ENCODE data around the gene KRT15. TPM values are rescaled to one million over a fixed set of nuclear protein-coding genes. Genes with fewer than 3 reads are reported as not detected.

Gene KRT15
- polyA plus RNA-seq, 4 donors: 0.72 to 3.1 (median 1.6) TPM

DNA sequence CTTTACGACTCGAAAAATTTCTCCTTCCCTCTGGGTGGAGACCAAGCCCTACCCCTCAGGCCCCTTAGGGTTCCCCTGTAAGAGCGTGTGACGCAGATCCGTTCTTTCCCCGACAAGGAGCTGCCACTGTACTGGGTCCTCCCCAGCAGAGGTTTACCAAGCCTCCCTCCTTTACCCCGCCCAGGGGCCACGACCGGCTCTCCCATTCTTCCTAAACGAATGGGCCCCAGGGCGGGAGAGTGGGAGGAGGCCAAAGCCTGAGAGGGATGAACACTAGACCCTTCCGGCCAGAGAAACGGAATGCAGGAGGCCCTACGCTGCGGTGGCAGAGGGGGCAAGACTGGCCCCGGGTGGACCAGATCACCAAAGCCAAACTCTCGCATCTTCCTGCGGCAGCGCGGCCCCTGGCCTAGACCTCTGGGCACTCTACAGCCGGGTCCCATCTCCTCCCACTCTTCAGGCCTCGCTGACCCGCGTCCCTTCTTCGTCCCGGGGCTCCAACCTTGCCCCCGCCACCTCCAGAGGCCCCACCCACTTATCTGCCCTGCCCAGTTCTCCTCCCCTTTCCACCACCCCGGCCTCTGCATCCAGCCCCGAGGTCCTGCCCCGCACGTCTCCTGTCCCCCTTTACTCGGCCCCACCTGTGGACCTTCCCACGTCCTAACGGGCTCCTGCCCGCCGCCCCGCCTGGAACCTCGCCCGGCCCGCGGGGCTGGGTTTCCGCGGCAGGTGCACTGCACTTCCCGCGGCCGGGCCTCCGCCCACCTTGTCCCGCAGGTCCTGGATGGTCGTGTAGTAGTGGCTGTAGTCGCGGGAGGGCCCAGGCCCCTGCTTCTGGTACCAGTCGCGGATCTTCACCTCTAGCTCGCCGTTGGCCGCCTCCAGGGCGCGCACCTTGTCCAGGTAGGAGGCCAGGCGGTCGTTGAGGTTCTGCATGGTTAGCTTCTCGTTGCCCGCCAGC, 8.7 kb upstream of the KRT15 start:
- no peak for DNase-seq (ENCODE audit: low read depth in 4 of 4, low spot score in 3 of 4)

DNA sequence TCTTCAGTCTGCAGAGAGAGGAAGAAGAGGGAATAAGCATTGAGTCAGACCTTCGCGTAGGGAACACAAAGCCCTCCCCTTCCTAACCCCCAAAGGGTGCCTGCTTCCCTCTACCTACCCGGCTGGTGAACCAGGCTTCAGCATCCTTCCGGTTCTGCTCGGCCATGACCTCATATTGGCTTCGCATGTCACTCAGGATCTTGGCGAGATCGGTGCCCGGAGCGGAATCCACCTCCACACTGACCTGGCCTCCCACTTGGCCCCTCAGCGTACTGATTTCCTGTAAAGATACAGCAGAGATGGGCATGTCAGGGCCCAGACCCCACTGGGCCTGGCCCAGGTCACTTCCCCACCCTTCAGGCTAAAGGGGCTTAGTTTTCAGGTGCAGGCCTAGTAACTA, 5.6 kb upstream of the KRT15 start:
- DNase-seq (ENCODE audit: low read depth in 4 of 4, low spot score in 3 of 4): no peak

GRCh38 chr17:41523787-41524186, 5.1 kb upstream of the KRT15 start:
- DNase-seq (ENCODE audit: low read depth in 4 of 4, low spot score in 3 of 4): no peak

DNA sequence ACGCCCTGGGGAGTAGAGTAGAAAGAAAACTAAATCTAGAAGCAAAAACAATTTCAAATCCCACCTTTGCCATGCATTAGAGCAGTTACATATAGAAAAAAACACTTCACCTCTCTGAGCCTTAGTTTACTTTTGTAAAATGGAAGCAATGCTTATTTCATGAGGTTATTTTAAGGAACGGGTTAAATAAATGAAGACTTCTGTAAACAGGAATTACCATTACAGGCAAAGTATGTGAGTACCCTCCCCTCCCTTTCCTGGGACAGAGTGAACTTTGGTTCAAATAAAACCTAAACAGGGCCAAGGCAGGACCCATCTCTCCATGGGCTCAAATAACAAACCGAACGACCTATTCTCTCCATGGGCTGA, 4.5 kb upstream of the KRT15 start:
- no peak for DNase-seq (ENCODE audit: low read depth in 4 of 4, low spot score in 3 of 4)

DNA sequence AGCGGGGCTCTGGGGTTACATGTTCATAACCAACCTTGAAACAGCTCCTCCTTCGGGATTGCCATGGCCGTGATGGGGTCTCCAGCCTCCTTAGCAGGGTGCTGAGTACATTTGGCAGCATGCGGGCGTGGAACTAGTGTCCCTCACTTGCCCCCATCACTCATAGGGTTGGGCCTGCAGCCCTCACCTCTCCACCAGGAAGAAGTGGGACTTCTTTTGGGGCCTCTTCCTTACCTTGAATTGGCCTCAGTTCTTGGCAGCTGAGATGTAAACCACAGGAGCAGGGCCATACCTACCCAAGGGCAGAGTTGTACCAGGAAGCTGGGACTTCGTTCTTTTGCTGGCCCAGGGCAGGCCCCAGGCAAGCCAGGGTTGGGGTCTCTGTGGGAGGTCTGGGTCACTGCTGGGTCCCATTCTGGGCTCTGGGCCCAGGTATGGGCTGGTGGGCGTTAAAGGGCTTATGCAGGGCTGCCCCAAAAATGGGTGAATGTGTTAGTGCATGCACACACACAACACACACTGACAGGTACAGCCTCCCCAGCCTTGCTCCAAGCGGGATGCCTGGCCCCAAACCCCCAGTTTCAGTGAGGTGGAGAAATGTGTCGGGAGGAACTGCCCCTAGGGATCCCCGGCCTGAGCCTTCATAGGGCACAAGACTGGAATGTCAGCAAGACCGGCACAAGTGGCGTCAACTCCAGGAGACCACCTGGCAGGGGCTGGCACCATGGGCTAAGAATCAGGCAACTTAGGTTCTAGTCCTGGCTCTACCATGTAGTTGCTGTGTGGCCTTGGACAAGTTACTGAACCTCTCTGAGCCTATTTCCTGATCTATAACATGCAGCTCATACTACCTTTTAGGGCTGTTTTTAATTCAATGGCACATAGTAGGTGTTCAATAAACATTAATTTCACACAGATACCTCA, 3.9 kb upstream of the KRT15 start:
- no peak for DNase-seq (ENCODE audit: low read depth in 4 of 4, low spot score in 3 of 4)

DNA sequence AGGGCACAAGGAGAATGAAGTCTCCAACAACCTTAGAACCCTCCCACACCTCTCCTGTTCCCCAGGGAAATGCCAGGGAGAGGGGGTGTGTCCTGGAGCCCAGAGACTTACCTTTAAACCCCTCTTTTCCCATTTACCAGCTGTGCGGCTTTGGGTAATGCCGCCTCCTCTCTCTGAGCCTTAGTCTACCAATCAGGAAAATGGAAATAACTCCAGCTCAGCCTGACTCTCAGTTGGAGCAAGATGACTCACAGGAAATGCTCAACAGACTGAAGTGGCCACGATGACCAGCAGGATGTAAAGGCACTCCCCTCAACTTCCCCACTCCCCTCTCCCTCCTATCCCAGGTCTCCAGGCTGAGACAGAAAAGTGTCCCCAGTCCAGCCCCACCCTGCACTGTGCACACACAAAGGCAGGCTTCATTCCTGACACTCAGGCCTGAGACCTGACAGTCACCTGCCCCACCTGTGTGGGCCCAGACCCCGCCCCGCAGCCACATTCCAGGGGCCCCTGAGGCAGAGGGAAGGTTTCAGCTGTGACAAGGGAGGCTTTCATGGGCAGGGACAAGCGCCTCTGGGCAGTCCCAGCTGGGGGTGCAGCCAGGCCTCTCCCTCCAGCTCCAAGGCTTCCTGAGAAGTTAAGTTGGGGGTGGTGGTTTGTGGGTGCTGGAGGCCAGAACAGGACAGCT, 3.0 kb upstream of the KRT15 start:
- DNase-seq (ENCODE audit: low read depth in 4 of 4, low spot score in 3 of 4): no peak

GRCh38 chr17:41520821-41521521, 2.3 kb upstream of the KRT15 start:
- no peak for DNase-seq (ENCODE audit: low read depth in 4 of 4, low spot score in 3 of 4)

GRCh38 chr17:41519501-41520224, 973 bp upstream of the KRT15 start:
- no peak for DNase-seq (ENCODE audit: low read depth in 4 of 4, low spot score in 3 of 4)

DNA sequence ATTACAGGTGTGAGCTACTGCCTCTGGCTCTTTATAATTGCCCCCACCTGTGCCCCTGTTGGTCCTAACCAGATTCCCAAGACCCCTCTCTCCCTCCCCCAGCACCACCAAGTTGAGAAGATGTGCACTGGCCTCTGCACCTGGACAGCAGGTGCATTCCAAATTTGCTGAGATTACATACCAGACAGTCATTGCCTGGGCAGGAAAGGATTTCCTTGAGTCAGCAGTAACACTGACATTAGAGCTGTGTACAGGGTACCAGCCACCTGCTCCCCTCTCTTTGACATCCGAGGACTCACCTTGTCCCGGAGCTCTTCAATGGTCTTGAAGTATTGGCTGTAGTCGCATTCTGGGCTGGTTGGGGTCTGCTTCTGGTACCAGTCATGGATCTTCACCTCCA, 659 bp downstream of the KRT15 start:
- no peak for DNase-seq (ENCODE audit: low read depth in 4 of 4, low spot score in 3 of 4)

GRCh38 chr17:41516830-41517283, 1.8 kb downstream of the KRT15 start:
- DNase-seq (ENCODE audit: low read depth in 4 of 4, low spot score in 3 of 4): no peak

- DNase-seq (ENCODE audit: low read depth in 4 of 4, low spot score in 3 of 4): no peak
Observed at GRCh38 chr17:41516147-41516829, 2.4 kb downstream of the KRT15 start.

DNA sequence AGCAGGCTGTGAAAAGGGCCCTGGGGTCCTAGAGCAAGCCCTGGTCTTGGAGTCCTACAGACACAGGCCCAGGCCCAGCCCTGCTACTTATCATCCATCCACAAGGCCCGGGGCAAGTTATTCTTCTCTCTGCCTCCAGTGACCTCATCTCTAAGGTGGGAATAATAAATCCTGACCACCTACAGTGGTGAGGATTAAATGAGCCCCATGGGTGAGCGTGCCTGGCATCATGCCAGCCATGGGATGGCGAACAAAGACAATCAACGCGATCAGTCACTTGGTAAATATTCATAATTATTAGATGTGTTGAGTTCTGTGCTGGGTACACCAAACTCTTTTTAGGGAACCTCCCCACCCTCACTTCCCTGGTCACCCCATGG, 5.5 kb downstream of the KRT15 start:
- DNase-seq (ENCODE audit: low read depth in 4 of 4, low spot score in 3 of 4): no peak

DNA sequence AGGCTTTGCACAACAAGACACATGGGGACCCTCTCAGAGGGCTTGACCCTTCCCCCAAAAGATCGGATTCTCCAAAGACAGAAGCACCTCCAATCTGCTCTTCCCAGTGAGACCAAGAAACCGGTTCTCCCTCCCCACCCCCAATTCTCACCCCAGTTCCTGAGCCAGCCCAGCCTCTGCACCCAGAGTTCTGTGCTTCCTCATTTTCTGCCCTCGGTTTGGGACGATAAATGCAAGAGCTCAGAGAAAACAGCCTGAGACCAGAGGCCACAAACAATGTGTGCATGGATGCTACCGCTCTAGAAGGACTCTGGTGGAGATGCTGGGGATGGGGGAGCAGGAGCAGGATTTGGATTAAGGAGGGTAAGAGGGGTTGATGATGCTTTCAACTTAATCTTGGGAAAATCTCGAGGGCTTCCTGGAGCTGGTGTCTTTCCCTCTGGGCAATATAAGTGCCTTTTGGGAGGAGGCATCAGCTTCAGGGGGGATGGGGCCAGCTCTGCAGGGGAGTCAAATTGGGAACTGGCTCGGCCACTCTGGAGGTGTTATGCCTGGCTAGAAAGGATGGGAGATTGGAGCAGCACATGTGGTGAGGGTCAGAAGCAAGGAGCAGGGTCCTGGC, 6.0 kb downstream of the KRT15 start:
- DNase-seq (ENCODE audit: low read depth in 4 of 4, low spot score in 3 of 4): no peak

- DNase-seq (ENCODE audit: low read depth in 4 of 4, low spot score in 3 of 4): no peak
Observed at GRCh38 chr17:41511716-41512115, 7.0 kb downstream of the KRT15 start.

DNA sequence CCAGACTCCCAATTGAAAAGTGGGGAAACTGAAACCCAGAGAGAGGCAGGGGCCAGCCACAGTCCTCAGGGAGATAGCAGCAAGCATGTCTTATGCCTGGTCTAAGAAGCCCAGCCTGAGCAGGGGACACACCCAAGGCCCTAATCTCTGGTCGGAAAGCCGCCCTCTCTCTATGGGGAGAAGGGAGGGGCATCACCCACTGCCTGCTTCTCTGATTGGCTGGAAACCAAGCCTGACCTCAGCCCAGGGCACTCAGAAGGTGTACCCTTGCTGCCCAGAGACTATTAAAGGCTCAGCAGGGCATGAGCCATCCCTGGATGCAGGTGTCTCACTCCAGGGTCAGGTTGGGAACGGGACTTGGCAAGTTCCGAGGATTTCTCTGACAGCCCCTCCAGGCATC, 7.6 kb downstream of the KRT15 start:
- DNase-seq (ENCODE audit: low read depth in 4 of 4, low spot score in 3 of 4): no peak

DNA sequence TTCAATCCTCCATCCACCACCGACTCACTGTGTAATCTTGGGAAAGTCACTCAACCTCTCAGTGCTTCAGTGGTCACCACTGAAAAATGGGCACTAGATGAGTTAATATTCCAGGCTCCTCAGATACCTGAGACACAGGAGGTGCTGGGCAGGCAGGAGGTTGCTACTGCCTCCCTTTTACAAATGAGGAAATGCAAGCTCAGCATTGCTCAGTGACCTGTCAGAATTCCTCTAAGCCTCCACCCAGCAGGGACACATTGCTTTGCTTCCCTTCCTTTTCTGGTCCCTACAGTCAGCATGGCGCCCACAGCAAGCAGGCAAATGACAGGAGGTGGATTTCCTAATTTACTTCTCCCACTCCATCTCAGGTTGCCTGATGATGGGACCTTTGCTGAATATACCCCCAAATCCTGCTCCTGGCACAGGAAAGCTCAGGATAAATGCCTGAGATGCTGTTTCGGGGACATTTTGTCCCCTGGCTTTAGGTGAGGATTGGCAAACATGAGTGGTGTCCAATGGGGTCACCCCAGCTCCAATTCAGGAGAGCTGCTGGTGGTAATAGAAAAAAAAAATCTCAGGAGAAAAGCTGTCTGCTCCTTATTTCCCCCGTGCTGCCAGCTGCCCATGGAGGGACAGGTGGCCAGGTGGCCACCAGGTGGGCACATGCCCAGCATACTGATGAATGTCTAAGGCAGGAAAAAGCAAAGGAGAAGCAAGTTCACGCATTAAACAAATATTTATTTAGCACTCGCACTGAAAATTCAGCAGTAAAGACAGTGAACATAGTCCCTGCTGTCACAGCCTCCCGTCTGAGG, 8.2 kb downstream of the KRT15 start:
- no peak for DNase-seq (ENCODE audit: low read depth in 4 of 4, low spot score in 3 of 4)

- DNase-seq (ENCODE audit: low read depth in 4 of 4, low spot score in 3 of 4): no peak
Observed at GRCh38 chr17:41507315-41507880, 11.3 kb downstream of the KRT15 start.
